Lower lobe of right lung (tissue), 2 donors: ENCODE data around the gene HAUS2. TPM values are rescaled to one million over a fixed set of nuclear protein-coding genes. Genes with fewer than 3 reads are reported as not detected.

Source experiments
- ATAC-seq, 2 donors: fragments of 200-7000 bp; cut with Tn5 transposase; one replicate each; pipeline ENCODE4 v1.9.1; 2020 to 2022; ENCODE audit warnings: mild to moderate bottlenecking in 2 of 2, moderate library complexity in 2 of 2
- DNase-seq: peaks from one replicate; pipeline ENCODE4 v3.0.0-alpha.2; 2020
- H3K27ac ChIP-seq: fragments of 200-600 bp; one replicate; pipeline ENCODE4 v1.8.0; 2022
- H3K27me3 ChIP-seq: fragments of 200-600 bp; one replicate; pipeline ENCODE4 v1.8.0; 2022; ENCODE audit warnings: low read depth
- H3K36me3 ChIP-seq: fragments of 200-600 bp; one replicate; pipeline ENCODE4 v1.8.0; 2022; ENCODE audit warnings: mild to moderate bottlenecking
- H3K4me1 ChIP-seq: fragments of 200-600 bp; one replicate; pipeline ENCODE4 v1.8.0; 2022
- H3K4me3 ChIP-seq: fragments of 200-600 bp; one replicate; pipeline ENCODE4 v1.8.0; 2022; ENCODE audit warnings: mild to moderate bottlenecking
- H3K9me3 ChIP-seq: fragments of 200-600 bp; one replicate; pipeline ENCODE4 v1.8.0; 2022
- CTCF ChIP-seq: fragments of 200-600 bp; IDR thresholded peaks from one replicate; pipeline ENCODE4 v1.8.0; 2022; ENCODE audit warnings: antibody characterized with exemption, mild to moderate bottlenecking
- intact Hi-C: fragments of 100-400 bp; cut with DNase I; formaldehyde crosslinking; loops from one replicate; pipeline ENCODE4 v1.11.0; 2022
- total RNA-seq: library from RNA; stranded (reverse); fragmentation: NEBNext Ultra II Directional; extraction: Animal tissue kit (Norgen Biotek cat#: 25700); gene quantifications from one replicate; pipeline ENCODE4 v1.2.1, GENCODE V29; 2021
- donor health status: DM: no; HTN: yes; CAD: no; lungs with severe emphysema.

HAUS2 gene
- total RNA-seq, 1 donor from 2014 or later = 21.4 TPM

- no peaks in the 10 kb centered on the region for H3K9me3 ChIP-seq
- no peak overlapping the region for H3K27ac ChIP-seq
- H3K4me1 ChIP-seq = peaks cover 52% of the 10 kb centered on the region
- no peak for TF ChIP-seq CTCF
- ATAC-seq = no peak
- H3K36me3 ChIP-seq = peaks cover 2% of the 10 kb centered on the region
- H3K4me3 ChIP-seq = no peak overlapping the region
- intact Hi-C loops = no loop called here
- no peak for DNase-seq
- H3K27me3 ChIP-seq = no peaks in the 10 kb centered on the region
Measured at GRCh38 chr15:42507514-42507913, 41.1 kb upstream of the HAUS2 start.

GRCh38 chr15:42508263-42508690, 40.4 kb upstream of the HAUS2 start:
- intact Hi-C loops = no loop called here
- no peak for DNase-seq
- Histone ChIP-seq H3K27me3 (no peaks in the 10 kb centered on the region), H3K4me3 (no peak overlapping the region), H3K27ac (peak overlapping the region; percentile 16), H3K9me3 (no peaks in the 10 kb centered on the region), H3K4me1 (peaks cover 52% of the 10 kb centered on the region), H3K36me3 (peaks cover 9% of the 10 kb centered on the region)
- TF ChIP-seq CTCF = no peak
- peak in 1 of 2 donors; percentile 14 for ATAC-seq

GRCh38 chr15:42510258-42511006, 38.2 kb upstream of the HAUS2 start:
- no peak for TF ChIP-seq CTCF
- intact Hi-C loops = no loop called here
- DNase-seq = no peak
- Histone ChIP-seq H3K9me3 (no peaks in the 10 kb centered on the region), H3K36me3 (peaks cover 31% of the 10 kb centered on the region), H3K4me1 (peaks cover 33% of the 10 kb centered on the region), H3K27ac (peak overlapping the region; percentile 74), H3K4me3 (peak overlapping the region; percentile 2), H3K27me3 (no peaks in the 10 kb centered on the region)
- ATAC-seq = peak; percentile 22 to 45

- DNase-seq = no peak
- Histone ChIP-seq H3K27ac (peak overlapping the region; percentile 74), H3K4me3 (peak overlapping the region; percentile 2), H3K4me1 (peaks cover 33% of the 10 kb centered on the region), H3K9me3 (no peaks in the 10 kb centered on the region), H3K27me3 (no peaks in the 10 kb centered on the region), H3K36me3 (peaks cover 37% of the 10 kb centered on the region)
- intact Hi-C loops = no loop called here
- ATAC-seq = peak; percentile 79 to 88
- no peak for TF ChIP-seq CTCF
Measured at GRCh38 chr15:42511007-42511391, 37.6 kb upstream of the HAUS2 start.

- DNase-seq (no peak), ATAC-seq (no peak)
- no peak for TF ChIP-seq CTCF
- no peak overlapping the region for H3K27ac ChIP-seq
- H3K4me3 ChIP-seq = no peak overlapping the region
- no peaks in the 10 kb centered on the region for H3K4me1 ChIP-seq
- no peaks in the 10 kb centered on the region for H3K27me3 ChIP-seq
- no peaks in the 10 kb centered on the region for H3K9me3 ChIP-seq
- intact Hi-C loops = no loop called here
- H3K36me3 ChIP-seq = peaks cover 70% of the 10 kb centered on the region
Measured at GRCh38 chr15:42523331-42523730, 25.3 kb upstream of the HAUS2 start.
